GM13976 (cell line): ENCODE results near the gene VPS11.
"Not testable (repeated sequence)": the region's sequence is repeated elsewhere in the genome, so short reads cannot be mapped to it uniquely, and the experiment has no call there.

ENCODE experiments used
- DNase-seq: peaks from one replicate; pipeline ENCODE4 v3.0.0; 2012; ENCODE audit warnings: low spot score
- CTCF ChIP-seq: IDR thresholded peaks from 2 replicates; pipeline ENCODE4 v1.5.1; 2012; ENCODE audit warnings: borderline replicate concordance, mild to moderate bottlenecking; ENCODE audit not compliant: insufficient read depth; ENCODE audit errors: extremely low read depth, missing control alignments, control extremely low read depth
- in situ Hi-C: fragments of 300-500 bp; cut with MboI; formaldehyde crosslinking; loops from one replicate; pipeline ENCODE4 v1.12.0; 2022; ENCODE audit warnings: low sequenced_read_pairs, mixed read lengths, inconsistent platforms; ENCODE audit not compliant: unreplicated experiment

The VPS11 gene

GRCh38 chr11:119057000-119057769 is 10.4 kb upstream of the VPS11 start, which contains the start of gene HYOU1:
Gene HYOU1 (minus strand): TSS chr11:119057205. CDS start chr11:119056160, 1,045 bp downstream.
- TF ChIP-seq CTCF = peak; percentile 31
- in situ Hi-C loops = no loop called here
- DNase-seq = peak; percentile 99

- DNase-seq, in situ Hi-C loops: not testable (repeated sequence)
These were observed 8.5 kb upstream of the VPS11 start for GRCh38 chr11:119059128-119059527.

- in situ Hi-C loops = no loop called here
- no peak for DNase-seq
- TF ChIP-seq CTCF = no peak
These were observed 6.4 kb upstream of the VPS11 start for GRCh38 chr11:119061256-119061655.

GRCh38 chr11:119062779-119063178 is 4.8 kb upstream of the VPS11 start:
- in situ Hi-C loops = no loop called here
- TF ChIP-seq CTCF = no peak
- DNase-seq = no peak

- peak; percentile 58 for DNase-seq
These were observed 2.2 kb upstream of the VPS11 start for GRCh38 chr11:119065369-119065768.

GRCh38 chr11:119077839-119078238 is 10.2 kb downstream of the VPS11 start:
- TF ChIP-seq CTCF = no peak
- in situ Hi-C loops = no loop called here
- no peak for DNase-seq

More at GRCh38 chr11:119065369-119065768, 2.2 kb upstream of the VPS11 start:
- in situ Hi-C loops = no loop called here
- peak; percentile 57 for TF ChIP-seq CTCF

- in situ Hi-C loops = no loop called here
- no peak for DNase-seq
- TF ChIP-seq CTCF = no peak
These were observed 11.2 kb downstream of the VPS11 start for GRCh38 chr11:119078675-119079420.
